H1 (cell line): Measurements from ENCODE around the gene AATK. TPM values are rescaled to one million over a fixed set of nuclear protein-coding genes. Genes with fewer than 3 reads are reported as not detected.

ENCODE experiments used
- CTCF ChIA-PET: fragments of 300-600 bp; sonication (Branson Sonifier 250); formaldehyde crosslinking; loops from one replicate; lab custom pipeline; 2021; ENCODE audit not compliant: partially characterized antibody; lab: Charles Lee
- POLR2A ChIA-PET: fragments of 300-600 bp; sonication (Branson Sonifier 250); formaldehyde crosslinking; loops from one replicate; lab custom pipeline; 2021; ENCODE audit warnings: inconsistent platforms; ENCODE audit not compliant: partially characterized antibody; lab: Charles Lee
- DNase-seq, 2 experiments: peaks; one replicate each; pipeline versions ENCODE4 v3.0.0 to v3.0.0-alpha.2; 2010 to 2022; ENCODE audit warnings: low spot score in 2 of 2, low read depth in 1 of 2, mixed read lengths in 1 of 2
- FAIRE-seq: peaks from 2 replicates; lab custom pipeline; 2011; peaks lifted over from hg19 to GRCh38; lab: Jason Lieb, UNC
- H2AFZ ChIP-seq: 2 replicates; pipeline ENCODE4 v1.8.1; 2012; ENCODE audit warnings: low read length, inconsistent platforms
- H2AK5ac ChIP-seq: 2 replicates; pipeline ENCODE4 v1.6.1; 2013; ENCODE audit warnings: low read depth, low read length
- H2BK120ac ChIP-seq: replicated peaks from 2 replicates; pipeline ENCODE3; 2013; ENCODE audit warnings: low read depth, low read length, inconsistent platforms
- H2BK12ac ChIP-seq: 2 replicates; pipeline ENCODE4 v1.6.1; 2013; ENCODE audit warnings: low read depth, low read length
- H2BK15ac ChIP-seq: 2 replicates; pipeline ENCODE4 v1.6.1; 2013; ENCODE audit warnings: low read length
- H2BK20ac ChIP-seq: 2 replicates; pipeline ENCODE4 v1.6.1; 2013; ENCODE audit warnings: low read length
- H2BK5ac ChIP-seq: 2 replicates; pipeline ENCODE4 v1.6.1; 2013; ENCODE audit warnings: low read depth, low read length
- H3K14ac ChIP-seq: 2 replicates; pipeline ENCODE4 v1.6.1; 2013; ENCODE audit warnings: inconsistent platforms; ENCODE audit not compliant: insufficient read length
- H3K18ac ChIP-seq: 2 replicates; pipeline ENCODE4 v1.6.1; 2013; ENCODE audit warnings: low read length; ENCODE audit errors: extremely low read depth
- H3K23ac ChIP-seq: 2 replicates; pipeline ENCODE4 v1.6.1; 2013; ENCODE audit warnings: inconsistent platforms; ENCODE audit not compliant: insufficient read length
- H3K23me2 ChIP-seq: 2 replicates; pipeline ENCODE4 v1.6.1; 2013; ENCODE audit warnings: low read depth, low read length
- H3K27ac ChIP-seq: 2 replicates; pipeline ENCODE4 v1.6.1; 2011; ENCODE audit warnings: low read depth, low read length, inconsistent platforms
- H3K27me3 ChIP-seq, 4 experiments: replicated peaks in 1 of 4; 1 replicate in 1 of 4; 2 replicates in 3 of 4; pipeline versions ENCODE4 v1.6.1 to v1.8.1; 2011 to 2013; ENCODE audit warnings: low read length in 3 of 4, mild to moderate bottlenecking in 3 of 4, inconsistent platforms in 2 of 4, mixed read lengths in 2 of 4, moderate library complexity in 1 of 4; ENCODE audit not compliant: control insufficient read depth in 3 of 4, insufficient read depth in 3 of 4; ENCODE audit errors: extremely low read depth in 1 of 4
- H3K36me3 ChIP-seq, 4 experiments: 2 replicates each; pipeline versions ENCODE4 v1.6.1 to v1.8.1; 2011 to 2013; ENCODE audit warnings: mild to moderate bottlenecking in 4 of 4, low read length in 3 of 4, moderate library complexity in 2 of 4, control low read depth in 1 of 4, inconsistent platforms in 1 of 4; ENCODE audit not compliant: insufficient read depth in 4 of 4, control insufficient read depth in 2 of 4
- H3K4ac ChIP-seq: replicated peaks from 2 replicates; pipeline ENCODE3; 2013; ENCODE audit warnings: low read length, low read depth, mixed read lengths, inconsistent platforms; ENCODE audit not compliant: insufficient read length
- H3K4me1 ChIP-seq, 4 experiments: replicated peaks in 1 of 4; 1 replicate in 1 of 4; 2 replicates in 3 of 4; pipeline versions ENCODE4 v1.6.1 to v1.8.1; 2011 to 2013; ENCODE audit warnings: low read length in 3 of 4, inconsistent platforms in 2 of 4, mixed read lengths in 1 of 4; ENCODE audit not compliant: insufficient read depth in 4 of 4, control insufficient read depth in 3 of 4
- H3K4me2 ChIP-seq, 2 experiments: 2 replicates each; pipeline versions ENCODE4 v1.6.1 to v1.8.1; 2011 to 2013; ENCODE audit warnings: low read depth in 2 of 2, low read length in 2 of 2, control low read depth in 1 of 2, inconsistent platforms in 1 of 2, mild to moderate bottlenecking in 1 of 2; ENCODE audit not compliant: insufficient read depth in 1 of 2
- H3K4me3 ChIP-seq, 4 experiments: fragments of 200-600, 300-600 bp in 1 of 4; sonication (generic), shearing (Covaris generic), sonication (Bioruptor Twin) in 1 of 4; 2 replicates each; pipeline versions ENCODE4 v1.5.1 to v1.8.1; 2011 to 2016; ENCODE audit warnings: low read length in 4 of 4, low read depth in 3 of 4, control low read depth in 2 of 4, inconsistent platforms in 2 of 4, mild to moderate bottlenecking in 2 of 4, mixed read lengths in 1 of 4, moderate library complexity in 1 of 4; ENCODE audit not compliant: insufficient read depth in 2 of 4; ENCODE audit errors: extremely low read depth in 1 of 4
- H3K56ac ChIP-seq: replicated peaks from 2 replicates; pipeline ENCODE3; 2013; ENCODE audit warnings: low read depth, mild to moderate bottlenecking, mixed read lengths, low read length, inconsistent platforms; ENCODE audit not compliant: insufficient read length
- H3K79me1 ChIP-seq: 2 replicates; pipeline ENCODE4 v1.6.1; 2013; ENCODE audit warnings: low read depth, low read length, control low read depth
- H3K79me2 ChIP-seq, 2 experiments: 2 replicates each; pipeline versions ENCODE4 v1.6.1 to v1.8.1; 2012 to 2013; ENCODE audit warnings: low read length in 2 of 2, mild to moderate bottlenecking in 2 of 2, inconsistent platforms in 1 of 2; ENCODE audit not compliant: insufficient read depth in 2 of 2, control insufficient read depth in 1 of 2
- H3K9ac ChIP-seq, 4 experiments: replicated peaks in 1 of 4; 1 replicate in 1 of 4; 2 replicates in 3 of 4; pipeline versions ENCODE4 v1.6.1 to v1.8.1; 2011 to 2013; ENCODE audit warnings: low read depth in 3 of 4, low read length in 3 of 4, control low read depth in 2 of 4, mild to moderate bottlenecking in 2 of 4, moderate library complexity in 2 of 4, inconsistent platforms in 1 of 4; ENCODE audit errors: extremely low read depth in 1 of 4
- H3K9me3 ChIP-seq, 2 experiments: 2 replicates each; pipeline versions ENCODE4 v1.6.1 to v1.8.1; 2012 to 2013; ENCODE audit warnings: mild to moderate bottlenecking in 2 of 2, moderate library complexity in 2 of 2, control low read depth in 1 of 2, inconsistent platforms in 1 of 2, low read depth in 1 of 2, low read length in 1 of 2, mixed read lengths in 1 of 2; ENCODE audit not compliant: insufficient read depth in 2 of 2
- H4K20me1 ChIP-seq, 2 experiments: replicated peaks in 1 of 2; 2 replicates each; pipeline versions ENCODE3 to v1.8.1; 2011 to 2013; ENCODE audit warnings: inconsistent platforms in 2 of 2, low read length in 2 of 2, mild to moderate bottlenecking in 1 of 2; ENCODE audit not compliant: insufficient read depth in 2 of 2, control insufficient read depth in 1 of 2
- H4K5ac ChIP-seq: 2 replicates; pipeline ENCODE4 v1.6.1; 2013; ENCODE audit warnings: low read length, low read depth, mixed read lengths, inconsistent platforms; ENCODE audit not compliant: insufficient read length
- H4K8ac ChIP-seq: 2 replicates; pipeline ENCODE4 v1.8.0; 2013; ENCODE audit warnings: mild to moderate bottlenecking, moderate library complexity, low read length, inconsistent platforms; ENCODE audit not compliant: insufficient read depth; ENCODE audit errors: extremely low read depth
- H4K91ac ChIP-seq: replicated peaks from 2 replicates; pipeline ENCODE3; 2013; ENCODE audit warnings: low read length, mixed read lengths, inconsistent platforms; ENCODE audit not compliant: insufficient read length
- BCL11A ChIP-seq, 2 experiments: IDR thresholded peaks; one replicate each; pipeline ENCODE4 v1.6.1; 2011; ENCODE audit warnings: low read depth in 2 of 2, low read length in 2 of 2, mild to moderate bottlenecking in 2 of 2
- CHD2 ChIP-seq: IDR thresholded peaks from 2 replicates; pipeline ENCODE4 v1.6.1; 2012; ENCODE audit warnings: low read length, improper control_type of control experiment
- EZH2 ChIP-seq: fragments of 200-600 bp; sonication (generic); IDR thresholded peaks from 2 replicates; pipeline ENCODE4 v1.7.1; 2012; ENCODE audit warnings: low read depth, mild to moderate bottlenecking, moderate library complexity, low read length, inconsistent platforms; ENCODE audit not compliant: severe bottlenecking
- JUND ChIP-seq: IDR thresholded peaks from 2 replicates; pipeline ENCODE4 v1.6.1; 2011; ENCODE audit warnings: mild to moderate bottlenecking, improper control_type of control experiment, low read length
- POLR2A ChIP-seq, 2 experiments: IDR thresholded peaks; 1 replicate in 1 of 2; 2 replicates in 1 of 2; pipeline ENCODE4 v1.6.1; 2011; ENCODE audit warnings: low read depth in 2 of 2, low read length in 2 of 2, mild to moderate bottlenecking in 2 of 2; ENCODE audit errors: control extremely low read depth in 1 of 2
- SIX5 ChIP-seq: IDR thresholded peaks from 2 replicates; pipeline ENCODE4 v1.6.1; 2011; ENCODE audit warnings: mild to moderate bottlenecking, low read depth, low read length
- TCF12 ChIP-seq: IDR thresholded peaks from 2 replicates; pipeline ENCODE4 v1.6.1; 2011; ENCODE audit warnings: low read depth, mild to moderate bottlenecking, low read length
- TEAD4 ChIP-seq: IDR thresholded peaks from 2 replicates; pipeline ENCODE4 v1.6.1; 2012; ENCODE audit warnings: low read depth, low read length, inconsistent platforms, mixed read lengths
- WGBS, 2 experiments: shearing (Covaris generic) in 1 of 2; methylation state at CpG; one replicate each; pipeline versions ENCODE4 v1.1.6 to v1.1.7; 2013 to 2015; ENCODE audit warnings: low lambda C conversion rate in 2 of 2, mixed read lengths in 2 of 2, inconsistent platforms in 1 of 2, low coverage in 1 of 2, missing lambda C conversion rate in 1 of 2; ENCODE audit not compliant: insufficient replicate concordance in 2 of 2, insufficient coverage in 1 of 2, insufficient read length in 1 of 2; ENCODE audit errors: extremely low coverage in 1 of 2, missing lambda C conversion rate in 1 of 2; 5-methylcytosine and 5-hydroxymethylcytosine counted together
- polyA plus RNA-seq, 7 experiments: library from polyadenylated mRNA; depleted of rRNA in 3 of 7; stranded (reverse) in 5 of 7; unstranded in 2 of 7; fragments of >200 nt in 5 of 7; fragments of 200-250 nt in 2 of 7; gene quantifications; 1 replicate in 5 of 7; 2 replicates in 1 of 7; 4 replicates in 1 of 7; pipeline versions ENCODE4 v1.2.1 to v1.2.3, GENCODE V29; 2011 to 2013; ENCODE audit warnings: missing spikeins in 2 of 7, mixed read lengths in 2 of 7
- total RNA-seq: library from RNA; stranded (reverse); fragmentation: NEBNext Ultra II Directional; extraction: Animal tissue kit (Norgen Biotek cat#: 25700); gene quantifications from 2 replicates; pipeline ENCODE4 v1.2.1, GENCODE V29; 2021
- TF ChIP-seq, protein P1 (sequence below), 3 experiments: IDR thresholded peaks; 1 replicate in 2 of 3; 2 replicates in 1 of 3; pipeline versions ENCODE4 v1.5.1 to v1.6.1; 2011; ENCODE audit warnings: low read length in 3 of 3, mild to moderate bottlenecking in 3 of 3, inconsistent platforms in 2 of 3, low read depth in 1 of 3, moderate library complexity in 1 of 3; ENCODE audit not compliant: insufficient read depth in 1 of 3; ENCODE audit errors: control extremely low read depth in 1 of 3
- TF ChIP-seq, protein P2 (sequence below): IDR thresholded peaks from 2 replicates; pipeline ENCODE4 v1.6.1; 2011; ENCODE audit warnings: low read length, improper control_type of control experiment

AATK gene
- total and polyA plus RNA-seq, 2 of the 8 experiments (the other 6 are each of a cell fraction or from before 2014, with no cell fraction given), result 1.7 to 3.5 TPM

GRCh38 chr17:81139428-81139827 lies 26.6 kb downstream of the AATK start:
- no peak overlapping the region for H4K5ac ChIP-seq
- WGBS, 2 experiments, result 91% methylated on average over 8 of the region's 8 CpGs; no CpG with 5 or more reads in 1 of the 2 experiments
- TF ChIP-seq JUND (no peak), SIX5 (no peak), POLR2A (IDR thresholded peaks at IDR 0.05; ENCODE audit: control extremely low read depth in 1 of 2, low read depth in 2 of 2, low read length in 2 of 2) (no peak), TCF12 (no peak), BCL11A (IDR thresholded peaks at IDR 0.05; ENCODE audit: low read depth in 2 of 2, low read length in 2 of 2) (no peak), CHD2 (no peak), TEAD4 (no peak), EZH2 (no peak)
- TF ChIP-seq, protein P1, sequence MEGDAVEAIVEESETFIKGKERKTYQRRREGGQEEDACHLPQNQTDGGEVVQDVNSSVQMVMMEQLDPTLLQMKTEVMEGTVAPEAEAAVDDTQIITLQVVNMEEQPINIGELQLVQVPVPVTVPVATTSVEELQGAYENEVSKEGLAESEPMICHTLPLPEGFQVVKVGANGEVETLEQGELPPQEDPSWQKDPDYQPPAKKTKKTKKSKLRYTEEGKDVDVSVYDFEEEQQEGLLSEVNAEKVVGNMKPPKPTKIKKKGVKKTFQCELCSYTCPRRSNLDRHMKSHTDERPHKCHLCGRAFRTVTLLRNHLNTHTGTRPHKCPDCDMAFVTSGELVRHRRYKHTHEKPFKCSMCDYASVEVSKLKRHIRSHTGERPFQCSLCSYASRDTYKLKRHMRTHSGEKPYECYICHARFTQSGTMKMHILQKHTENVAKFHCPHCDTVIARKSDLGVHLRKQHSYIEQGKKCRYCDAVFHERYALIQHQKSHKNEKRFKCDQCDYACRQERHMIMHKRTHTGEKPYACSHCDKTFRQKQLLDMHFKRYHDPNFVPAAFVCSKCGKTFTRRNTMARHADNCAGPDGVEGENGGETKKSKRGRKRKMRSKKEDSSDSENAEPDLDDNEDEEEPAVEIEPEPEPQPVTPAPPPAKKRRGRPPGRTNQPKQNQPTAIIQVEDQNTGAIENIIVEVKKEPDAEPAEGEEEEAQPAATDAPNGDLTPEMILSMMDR (IDR thresholded peaks at IDR 0.05; ENCODE audit: control extremely low read depth in 1 of 3, insufficient read depth in 1 of 3, low read depth in 1 of 3, low read length in 3 of 3), result no peak
- TF ChIP-seq, protein P2, sequence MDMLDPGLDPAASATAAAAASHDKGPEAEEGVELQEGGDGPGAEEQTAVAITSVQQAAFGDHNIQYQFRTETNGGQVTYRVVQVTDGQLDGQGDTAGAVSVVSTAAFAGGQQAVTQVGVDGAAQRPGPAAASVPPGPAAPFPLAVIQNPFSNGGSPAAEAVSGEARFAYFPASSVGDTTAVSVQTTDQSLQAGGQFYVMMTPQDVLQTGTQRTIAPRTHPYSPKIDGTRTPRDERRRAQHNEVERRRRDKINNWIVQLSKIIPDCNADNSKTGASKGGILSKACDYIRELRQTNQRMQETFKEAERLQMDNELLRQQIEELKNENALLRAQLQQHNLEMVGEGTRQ, result no peak

More at GRCh38 chr17:81139428-81139827, 26.6 kb downstream of the AATK start:
- Histone ChIP-seq H3K18ac (no peak overlapping the region), H2BK5ac (no peak overlapping the region), H3K9ac (no peak overlapping the region), H3K36me3 (no peaks in the 10 kb centered on the region), H2BK12ac (peak overlapping the region; percentile 60; the same call in 1 of the 2 replicates), H2AFZ (no peak overlapping the region), H3K14ac (no peak overlapping the region), H2BK120ac (no peak overlapping the region), H2BK15ac (0 out of 2 replicates have a peak overlapping the region, but pooled peaks have one; percentile 40), H2BK20ac (no peak overlapping the region), H3K27ac (no peak overlapping the region), H2AK5ac (no peak overlapping the region; the same call in 1 of the 2 replicates), H3K56ac (no peak overlapping the region), H3K27me3 (no peaks in the 10 kb centered on the region), H4K8ac (no peak overlapping the region), H3K4ac (no peak overlapping the region), H3K4me3 (no peak overlapping the region), H3K9me3 (peaks cover 8 to 12% of the 10 kb centered on the region in 2 experiments; a peak in 2 of 4 replicates), H3K79me1 (no peaks in the 10 kb centered on the region; the same call in 1 of the 2 replicates), H4K20me1 (peaks cover 2 to 9% of the 10 kb centered on the region in 2 experiments), H4K91ac (peak overlapping the region; percentile 15), H3K4me2 (no peak overlapping the region), H3K23ac (no peak overlapping the region), H3K4me1 (peaks cover 0 to 2% (median 0%) of the 10 kb centered on the region in 4 experiments; a peak in 4 of 7 replicates), H3K23me2 (peaks cover 3% of the 10 kb centered on the region; the same call in 1 of the 2 replicates), H3K79me2 (no peaks in the 10 kb centered on the region)
- FAIRE-seq, result no peak
- ChIA-PET POLR2A (interaction anchor here (0.9 kb wide), 2 partner anchors 10 to 47 kb away, joined by 3 read pairs; no protein-coding TSS in a partner anchor), CTCF (interaction anchor here (1.0 to 2.7 kb wide), 6 partner anchors 10 to 91 kb away, joined by 3 to 10 read pairs (median 4); no protein-coding TSS in a partner anchor)
- DNase-seq, result no peak
